ENCODE measurements around the gene ZNF860.
"Not testable (repeated sequence)": the region's sequence is repeated elsewhere in the genome, so short reads cannot be mapped to it uniquely, and the experiment has no call there.

Gene ZNF860

DNA sequence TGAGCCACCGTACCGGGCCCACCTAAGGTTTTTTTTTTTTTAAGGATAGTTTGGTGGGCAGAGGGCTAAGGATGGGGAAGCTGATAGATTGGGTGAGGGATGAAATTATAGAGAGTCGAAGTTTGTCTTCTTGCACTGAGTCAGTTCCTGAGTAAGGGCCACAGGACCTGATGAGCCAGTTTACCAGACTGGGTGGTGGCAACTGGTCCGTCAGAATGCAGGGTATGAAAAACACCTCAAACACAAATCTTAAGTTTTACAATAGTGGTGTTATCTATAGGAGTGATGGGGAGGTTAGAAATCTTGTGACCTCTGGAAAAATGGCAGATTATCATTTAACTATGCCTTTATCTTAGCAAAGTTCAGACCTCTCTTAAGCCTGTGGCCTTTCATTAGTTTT, 2.8 kb downstream of the ZNF860 start:
- in situ Hi-C loops (cut with HindIII; ENCODE audit: low pct_ligation_motif_present, low pct_unique_long_range_greater_than_20kb, low sequenced_read_pairs): no loop called here
- DNase-seq: no peak

DNA sequence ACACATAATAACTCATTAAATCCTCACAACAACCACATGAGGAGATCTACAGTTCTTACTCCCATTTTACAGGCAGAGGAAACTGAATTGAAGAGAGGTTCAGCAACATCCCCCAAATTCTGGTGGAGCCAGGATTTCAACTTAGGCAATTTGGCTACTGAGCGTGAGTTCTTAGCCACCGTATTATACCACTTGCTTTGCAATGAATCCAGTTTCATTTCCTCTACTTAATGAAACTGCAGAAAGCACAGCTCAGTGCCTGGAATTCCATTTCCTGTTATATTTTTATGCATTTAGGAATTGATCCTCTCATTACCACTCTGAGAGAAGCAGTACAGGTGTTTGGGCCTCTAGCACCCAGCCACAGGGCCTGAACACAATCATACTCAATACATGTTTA, 4.3 kb downstream of the ZNF860 start:
- in situ Hi-C loops (cut with HindIII; ENCODE audit: low pct_ligation_motif_present, low pct_unique_long_range_greater_than_20kb, low sequenced_read_pairs): no loop called here
- DNase-seq: no peak

DNA sequence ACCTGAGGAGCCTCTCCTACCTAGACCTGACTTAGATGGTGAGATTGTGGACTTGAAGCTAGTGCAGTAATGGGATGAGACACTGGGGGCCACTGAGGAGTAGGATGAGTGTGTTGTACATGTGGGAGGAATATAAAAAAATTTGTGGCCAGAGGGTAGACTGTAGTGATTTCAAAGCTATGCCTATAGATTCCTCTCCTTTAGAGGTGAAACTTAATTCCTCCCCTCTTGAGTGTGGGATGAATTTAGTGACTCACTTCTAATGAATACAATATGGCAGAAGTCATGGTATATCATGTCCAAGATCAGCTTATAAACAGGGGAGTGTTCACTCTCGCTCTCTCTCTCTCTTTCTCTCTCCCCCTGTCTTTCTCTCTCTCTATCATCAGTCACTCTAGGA, 6.7 kb downstream of the ZNF860 start:
- DNase-seq: no peak
- in situ Hi-C loops (cut with HindIII; ENCODE audit: low pct_ligation_motif_present, low pct_unique_long_range_greater_than_20kb, low sequenced_read_pairs): no loop called here

DNA sequence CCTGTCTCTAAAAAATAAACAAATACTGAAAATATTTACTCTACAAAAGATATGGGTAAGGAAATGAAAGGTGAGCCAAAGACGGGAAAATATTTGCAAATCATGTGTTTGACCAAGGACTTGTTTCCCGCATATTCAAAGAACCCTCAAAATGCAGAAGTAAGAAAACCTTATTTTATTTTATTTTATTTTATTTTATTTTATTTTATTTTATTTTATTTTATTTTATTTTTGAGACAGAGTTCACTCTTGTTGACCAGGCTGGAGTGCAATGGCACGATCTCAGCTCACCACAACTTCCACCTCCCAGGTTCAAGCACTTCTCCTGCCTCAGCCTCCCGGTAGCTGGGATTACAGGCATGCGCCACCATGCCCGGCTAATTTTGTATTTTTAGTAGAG, 11.4 kb downstream of the ZNF860 start:
- in situ Hi-C loops (cut with HindIII; ENCODE audit: low pct_ligation_motif_present, low pct_unique_long_range_greater_than_20kb, low sequenced_read_pairs); DNase-seq: not testable (repeated sequence)

DNA sequence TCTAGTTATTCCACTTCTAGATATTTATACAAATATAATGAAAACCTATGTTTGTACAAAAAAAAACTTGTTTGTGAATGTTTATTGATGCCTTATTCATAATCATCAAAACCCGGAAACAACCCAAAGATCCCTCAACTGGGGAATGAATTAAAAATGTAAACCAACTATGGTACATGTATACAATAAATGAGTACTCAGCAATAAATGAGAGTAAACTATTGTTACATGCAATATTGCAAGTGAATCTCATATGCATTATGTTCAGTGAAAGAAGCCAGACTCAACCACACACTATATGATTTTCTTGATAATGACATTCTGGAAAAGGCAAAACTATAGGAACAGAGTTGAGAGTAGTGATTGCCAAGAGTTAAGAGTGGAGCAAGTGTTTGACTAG, 12.3 kb downstream of the ZNF860 start:
- no peak for DNase-seq
- in situ Hi-C loops (cut with HindIII; ENCODE audit: low pct_ligation_motif_present, low pct_unique_long_range_greater_than_20kb, low sequenced_read_pairs): no loop called here

DNA sequence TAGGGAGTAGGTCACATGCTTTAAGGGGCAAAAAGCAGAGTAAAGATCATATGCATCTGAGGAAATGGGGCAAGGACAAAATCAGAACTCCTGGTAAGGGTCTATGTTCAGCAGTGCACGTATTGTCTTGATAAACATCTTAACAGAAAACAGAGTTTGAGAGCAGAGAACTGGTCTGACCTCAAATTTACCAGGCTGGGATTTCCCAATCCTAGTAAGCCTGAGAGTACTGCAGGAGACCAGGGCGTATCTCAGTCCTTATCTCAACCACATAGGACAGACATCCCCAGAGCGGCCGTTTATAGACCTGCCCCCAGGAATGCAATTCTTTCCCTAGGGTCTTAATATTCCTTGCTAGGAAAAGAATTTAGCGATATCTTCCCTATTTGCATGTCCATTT, 13.5 kb downstream of the ZNF860 start:
- DNase-seq: not testable (repeated sequence)

DNA sequence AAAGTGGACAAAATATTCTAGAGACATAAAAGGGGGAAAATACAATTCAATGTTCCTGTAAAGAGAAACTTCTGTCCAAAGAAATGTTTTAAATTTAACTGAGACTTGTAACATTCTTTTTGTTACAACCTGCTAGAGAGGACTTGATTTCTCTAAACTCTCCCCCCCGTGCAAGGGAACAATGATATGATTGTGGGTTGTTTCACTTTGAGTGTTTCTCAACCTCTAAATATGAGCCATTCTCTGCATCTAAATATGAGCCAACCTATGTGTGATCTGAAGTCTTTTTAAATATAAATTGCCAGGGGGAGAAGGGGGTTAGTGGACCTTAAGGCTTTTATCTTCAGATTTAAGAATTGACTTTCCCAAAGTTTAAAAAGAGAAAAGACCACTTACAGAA, 14.6 kb downstream of the ZNF860 start:
- in situ Hi-C loops (cut with HindIII; ENCODE audit: low pct_ligation_motif_present, low pct_unique_long_range_greater_than_20kb, low sequenced_read_pairs): no loop called here
- DNase-seq: no peak

More for the DNA sequence above, 13.5 kb downstream of the ZNF860 start:
- in situ Hi-C loops (cut with HindIII; ENCODE audit: low pct_ligation_motif_present, low pct_unique_long_range_greater_than_20kb, low sequenced_read_pairs): not testable (repeated sequence)

DNA sequence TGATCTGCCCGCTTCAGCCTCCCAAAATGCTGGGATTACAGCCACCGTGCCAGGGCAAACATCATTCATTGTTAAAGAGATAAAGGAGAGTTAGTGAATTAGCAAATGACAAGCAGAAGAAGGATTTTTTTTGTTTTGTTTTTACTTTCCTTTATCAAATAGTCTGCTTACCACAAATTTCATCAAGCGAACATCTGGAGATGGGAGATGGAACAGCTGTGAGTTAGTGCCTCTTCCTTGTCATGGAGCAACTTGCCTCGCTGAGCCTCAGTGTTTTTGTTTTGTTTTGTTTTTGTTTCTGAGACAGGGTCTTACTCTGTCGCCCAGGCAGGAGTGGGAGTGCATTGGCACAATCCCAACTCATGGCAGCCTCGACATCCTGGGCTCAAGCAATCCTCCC, 15.9 kb downstream of the ZNF860 start:
- no peak for DNase-seq
- in situ Hi-C loops (cut with HindIII; ENCODE audit: low pct_ligation_motif_present, low pct_unique_long_range_greater_than_20kb, low sequenced_read_pairs): no loop called here

DNA sequence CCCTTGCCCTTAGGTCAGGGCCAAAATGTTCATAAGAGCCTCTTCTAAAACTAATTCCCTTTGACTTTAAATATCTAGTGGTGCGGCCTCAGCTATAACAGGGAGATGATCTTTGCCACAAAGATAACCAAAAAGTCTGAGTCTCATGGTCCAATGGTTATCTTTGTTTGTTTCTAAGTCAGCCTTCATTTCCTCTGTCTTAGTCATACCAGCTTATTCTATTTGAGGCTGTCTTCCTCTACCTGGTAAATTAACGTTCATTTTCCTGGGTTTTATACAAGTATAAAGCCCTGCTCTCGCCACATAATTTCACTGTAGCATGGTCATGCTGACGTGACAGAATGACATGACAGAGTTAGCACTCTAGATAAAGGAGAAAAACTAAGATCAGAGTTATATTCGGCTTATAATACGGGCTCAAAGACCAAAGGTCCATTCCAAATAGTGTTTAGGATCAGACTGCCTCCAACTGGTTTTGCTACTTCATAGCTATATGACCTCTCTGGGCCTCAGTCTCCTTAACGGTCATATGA, 18.4 kb downstream of the ZNF860 start:
- DNase-seq: no peak
- in situ Hi-C loops (cut with HindIII; ENCODE audit: low pct_ligation_motif_present, low pct_unique_long_range_greater_than_20kb, low sequenced_read_pairs): no loop called here

DNA sequence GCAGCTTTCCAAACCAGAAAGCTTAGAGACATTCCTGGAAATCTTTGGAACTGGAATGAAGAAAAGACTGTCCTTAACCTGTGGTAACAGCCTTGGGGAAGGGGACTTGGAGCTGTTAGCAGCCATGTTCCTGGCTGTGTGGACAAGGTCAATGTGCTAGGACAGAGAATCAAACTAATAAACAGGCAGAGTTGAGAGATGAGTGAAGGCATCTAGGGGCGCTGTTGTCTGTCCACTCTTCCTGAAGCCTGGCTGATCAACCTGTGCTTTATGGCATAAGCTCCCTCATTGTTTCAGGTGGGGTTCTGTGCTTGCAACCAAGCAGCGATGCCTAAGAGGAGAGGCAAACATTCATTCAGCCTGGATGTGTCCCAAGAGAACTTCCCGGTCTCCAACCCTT, 19.3 kb downstream of the ZNF860 start:
- no peak for DNase-seq
- in situ Hi-C loops (cut with HindIII; ENCODE audit: low pct_ligation_motif_present, low pct_unique_long_range_greater_than_20kb, low sequenced_read_pairs): no loop called here

DNA sequence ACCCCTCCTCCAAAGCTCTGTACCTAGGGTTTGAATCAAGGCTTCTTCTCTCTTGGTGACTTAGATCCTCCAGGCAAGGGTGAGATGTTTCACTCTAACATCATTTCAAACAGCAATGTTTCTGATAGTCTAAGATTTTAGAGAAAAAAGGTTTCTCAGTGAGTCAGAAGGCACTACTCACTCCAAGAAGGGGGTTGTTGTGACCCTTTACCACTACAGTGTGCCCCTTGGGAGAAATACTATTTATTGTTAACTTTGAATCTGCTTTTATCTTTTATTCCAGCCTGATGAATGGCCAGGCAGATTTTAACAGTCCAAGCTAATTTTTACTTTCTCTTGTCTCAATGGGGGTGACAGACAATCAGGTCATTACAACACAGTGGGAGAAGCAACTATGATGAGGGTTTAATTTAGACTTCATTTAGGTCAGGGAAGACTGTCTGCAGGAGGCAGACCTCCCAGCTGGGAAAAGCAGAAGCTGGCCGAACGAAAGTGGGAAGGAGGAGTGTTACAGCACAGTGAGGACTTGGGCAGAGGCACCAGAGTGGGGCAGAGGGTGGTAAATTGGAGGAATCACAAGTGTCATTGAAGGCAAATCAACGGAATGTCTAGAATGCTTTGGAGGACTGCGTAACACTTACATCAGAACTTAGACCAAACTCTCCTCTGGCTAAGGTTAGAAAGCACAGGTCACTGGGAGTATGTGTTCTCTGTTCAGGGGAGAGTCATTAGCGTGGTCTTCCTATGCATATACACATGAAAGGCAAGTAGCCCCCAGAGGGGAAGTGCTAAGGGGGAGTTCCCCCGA, 21.2 kb downstream of the ZNF860 start:
- in situ Hi-C loops (cut with HindIII; ENCODE audit: low pct_ligation_motif_present, low pct_unique_long_range_greater_than_20kb, low sequenced_read_pairs): no loop called here
- DNase-seq: no peak

DNA sequence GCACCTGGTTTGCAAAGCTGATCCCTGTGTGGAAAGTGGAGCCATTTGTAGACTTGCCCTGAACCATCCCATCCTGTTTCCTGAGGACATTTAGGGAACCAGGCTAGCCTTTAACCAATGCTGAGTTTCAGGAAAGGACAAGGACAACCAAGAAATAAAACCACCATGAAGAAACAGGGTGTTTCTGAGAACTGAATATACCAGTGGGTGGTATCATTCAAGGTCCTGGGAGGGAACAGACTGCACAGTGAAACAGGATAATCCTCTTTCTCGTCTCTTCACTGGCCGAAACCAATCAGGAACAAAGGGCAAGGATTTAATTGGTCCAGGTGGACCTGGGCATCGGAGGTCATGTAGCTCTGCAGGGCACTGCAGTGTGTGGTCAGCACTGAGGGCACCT, 21.8 kb downstream of the ZNF860 start:
- no peak for DNase-seq
- in situ Hi-C loops (cut with HindIII; ENCODE audit: low pct_ligation_motif_present, low pct_unique_long_range_greater_than_20kb, low sequenced_read_pairs): no loop called here

DNA sequence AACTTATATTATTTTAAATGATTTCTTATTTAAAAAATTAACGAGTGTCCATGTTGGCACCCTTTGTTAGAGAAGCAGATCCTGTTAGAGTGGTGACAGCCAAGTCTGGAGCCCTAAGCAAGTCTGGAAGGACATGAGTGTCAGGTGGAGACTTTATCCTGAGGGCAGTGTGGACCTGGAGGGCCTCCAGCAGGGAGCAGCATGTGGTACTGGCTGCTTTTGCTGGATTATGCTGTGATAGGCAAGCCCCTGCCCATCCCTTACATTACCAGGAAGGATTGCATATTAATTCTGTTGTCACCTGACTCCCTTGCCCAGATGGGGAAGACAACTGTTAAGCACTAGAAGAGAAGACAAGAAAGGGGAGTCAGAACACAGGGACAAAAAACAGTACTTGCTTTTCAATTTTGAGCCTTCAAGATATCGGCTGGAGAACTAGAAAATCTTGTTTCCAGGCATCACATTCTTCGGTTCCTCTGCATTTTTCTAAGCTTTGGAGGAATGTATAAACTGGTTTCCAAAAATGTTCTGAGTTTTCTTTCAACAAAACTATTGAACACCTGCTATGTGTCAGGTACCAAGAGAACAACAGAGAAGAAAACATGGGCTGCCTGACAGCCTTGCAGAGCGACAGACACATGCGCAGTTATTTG, 22.7 kb downstream of the ZNF860 start:
- in situ Hi-C loops (cut with HindIII; ENCODE audit: low pct_ligation_motif_present, low pct_unique_long_range_greater_than_20kb, low sequenced_read_pairs): no loop called here
- DNase-seq: no peak

DNA sequence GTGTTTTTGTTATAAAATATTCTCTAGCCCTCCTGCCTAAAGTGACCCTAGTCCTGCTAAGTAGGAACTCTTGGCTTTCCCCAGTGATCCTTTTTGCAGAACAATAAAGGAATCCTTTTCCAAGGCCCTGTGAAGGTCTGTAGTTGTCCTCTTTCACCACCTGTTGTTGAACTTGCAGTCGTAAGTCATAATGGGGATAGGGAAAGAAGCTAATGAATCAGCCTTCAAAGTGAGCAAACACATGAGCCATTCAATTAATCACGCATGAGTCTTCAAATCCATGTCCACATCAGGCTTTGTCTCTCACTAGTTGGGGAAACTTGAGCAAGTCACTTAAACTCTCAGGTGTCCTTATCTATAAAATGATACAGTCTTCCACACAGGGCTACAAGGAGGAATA, 27.6 kb downstream of the ZNF860 start:
- in situ Hi-C loops (cut with HindIII; ENCODE audit: low pct_ligation_motif_present, low pct_unique_long_range_greater_than_20kb, low sequenced_read_pairs): no loop called here
- no peak for DNase-seq

DNA sequence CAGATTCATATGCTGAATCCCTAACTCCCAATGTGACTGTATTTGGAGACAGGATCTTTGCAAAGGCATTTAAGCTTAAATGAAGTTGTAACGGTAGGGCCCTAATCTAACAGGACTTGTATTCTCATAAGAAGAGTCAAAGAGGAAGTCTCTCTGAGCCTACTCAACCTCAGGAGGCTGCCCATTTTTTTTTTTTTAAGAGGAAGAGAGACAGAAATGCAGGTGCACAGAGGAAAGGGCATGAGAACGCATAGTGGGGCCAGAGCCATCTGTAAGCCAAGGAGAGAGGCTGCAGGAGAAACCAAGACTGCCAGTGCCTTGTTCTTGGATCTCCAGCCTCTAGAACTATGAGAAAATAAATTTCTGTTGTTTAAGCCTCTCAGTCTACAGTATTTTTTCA, 28.4 kb downstream of the ZNF860 start:
- in situ Hi-C loops (cut with HindIII; ENCODE audit: low pct_ligation_motif_present, low pct_unique_long_range_greater_than_20kb, low sequenced_read_pairs): no loop called here
- no peak for DNase-seq

DNA sequence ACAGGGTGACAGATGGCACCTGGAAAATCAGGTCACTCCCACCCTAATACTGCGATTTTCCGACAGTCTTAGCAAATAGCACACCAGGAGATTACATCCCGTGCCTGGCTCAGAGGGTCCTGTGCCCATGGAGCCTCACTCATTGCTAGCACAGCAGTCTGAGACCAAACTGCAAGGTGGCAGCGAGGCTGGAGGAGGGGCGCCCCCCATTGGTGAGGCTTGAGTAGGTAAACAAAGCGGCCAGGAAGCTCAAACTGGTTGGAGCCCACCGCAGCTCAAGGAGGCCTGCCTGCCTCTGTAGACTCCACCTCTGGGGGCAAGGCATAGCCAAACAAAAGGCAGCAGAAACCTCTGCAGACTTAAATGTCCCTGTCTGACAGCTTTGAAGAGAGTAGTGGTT, 29.1 kb downstream of the ZNF860 start:
- DNase-seq; in situ Hi-C loops (cut with HindIII; ENCODE audit: low pct_ligation_motif_present, low pct_unique_long_range_greater_than_20kb, low sequenced_read_pairs): not testable (repeated sequence)

DNA sequence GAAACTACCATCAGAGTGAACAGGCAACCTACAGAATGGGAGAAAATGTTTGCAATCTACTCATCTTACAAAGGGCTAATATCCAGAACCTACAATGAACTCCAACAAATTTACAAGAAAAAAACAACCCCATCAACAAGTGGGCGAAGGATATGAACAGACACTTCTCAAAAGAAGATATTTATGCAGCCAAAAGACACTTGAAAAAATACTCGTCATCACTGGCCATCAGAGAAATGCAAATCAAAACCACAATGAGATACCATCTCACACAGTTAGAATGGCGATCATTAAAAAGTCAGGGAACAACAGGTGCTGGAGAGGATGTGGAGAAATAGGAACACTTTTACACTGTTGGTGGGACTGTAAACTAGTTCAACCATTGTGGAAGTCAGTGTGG, 34.1 kb downstream of the ZNF860 start:
- DNase-seq; in situ Hi-C loops (cut with HindIII; ENCODE audit: low pct_ligation_motif_present, low pct_unique_long_range_greater_than_20kb, low sequenced_read_pairs): not testable (repeated sequence)

DNA sequence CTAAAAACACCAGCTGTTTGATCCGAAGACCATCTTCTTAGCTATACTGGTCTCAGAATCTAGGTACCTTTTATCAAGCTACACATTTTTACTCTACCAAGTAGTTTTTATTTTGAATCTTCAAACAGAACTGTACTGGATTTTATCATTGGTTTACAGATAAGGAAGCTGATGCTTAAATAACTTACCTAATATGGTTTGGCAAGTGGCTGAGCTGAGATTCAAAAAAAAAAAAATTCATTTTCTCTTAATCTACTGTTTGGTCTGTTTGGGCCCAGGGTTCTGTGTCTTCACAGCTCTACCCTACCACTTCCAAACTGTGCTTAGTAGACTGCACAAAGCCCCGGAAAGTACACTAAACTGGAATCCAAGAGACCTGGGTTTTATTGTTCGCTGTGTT, 35.7 kb downstream of the ZNF860 start:
- in situ Hi-C loops (cut with HindIII; ENCODE audit: low pct_ligation_motif_present, low pct_unique_long_range_greater_than_20kb, low sequenced_read_pairs): no loop called here
- no peak for DNase-seq

DNA sequence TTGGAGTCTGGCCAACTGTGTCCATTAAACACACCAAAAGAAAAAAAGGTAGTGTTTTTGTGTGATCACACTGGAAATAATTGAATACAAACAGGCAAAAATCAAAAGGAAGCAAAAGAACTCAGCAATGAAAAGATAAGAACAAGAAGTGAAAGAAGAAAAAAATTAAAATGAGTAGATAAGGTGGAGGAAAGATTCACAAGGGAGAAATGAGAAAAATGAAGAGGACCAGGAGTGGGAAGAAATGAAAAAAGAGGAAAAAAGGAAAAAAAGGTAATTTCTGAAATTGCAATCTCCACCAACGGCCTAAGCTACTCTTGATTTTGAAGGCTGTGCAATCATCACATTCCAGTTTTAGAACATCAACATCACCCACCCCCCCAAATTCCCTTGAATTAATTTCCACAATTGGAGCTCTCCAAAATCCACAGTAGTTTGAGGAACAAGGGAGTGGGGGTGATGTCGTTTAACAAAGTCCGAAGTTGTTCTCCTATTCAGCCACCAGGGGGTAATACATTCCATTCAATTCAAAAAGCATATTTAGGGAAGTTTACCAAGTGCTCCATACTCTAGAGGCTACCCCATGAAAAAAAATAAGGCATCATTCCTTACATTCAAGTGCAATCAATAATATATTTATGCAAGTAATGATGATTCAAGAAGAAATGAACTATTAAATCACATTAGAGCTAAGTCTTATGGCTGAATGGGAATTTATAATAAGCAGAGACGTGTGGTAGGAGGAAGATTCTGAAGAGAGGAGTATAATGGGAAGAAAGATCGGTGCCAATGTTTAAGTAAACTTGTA, 37.4 kb downstream of the ZNF860 start:
- DNase-seq: peak; percentile 50
- in situ Hi-C loops (cut with HindIII; ENCODE audit: low pct_ligation_motif_present, low pct_unique_long_range_greater_than_20kb, low sequenced_read_pairs): no loop called here

Data from ACHN (cell line).